ENCODE measurements around the gene SBSN. TPM values are rescaled to one million over a fixed set of nuclear protein-coding genes. Genes with fewer than 3 reads are reported as not detected.
A peak's percentile ranks its signal among the peaks of the same experiment; 100 is the strongest.

SBSN gene
- total and polyA plus RNA-seq, 10 of the 15 experiments (the other 5 are each of a cell fraction or from before 2014, with no cell fraction given): 0.09 TPM; not detected in 9

DNA sequence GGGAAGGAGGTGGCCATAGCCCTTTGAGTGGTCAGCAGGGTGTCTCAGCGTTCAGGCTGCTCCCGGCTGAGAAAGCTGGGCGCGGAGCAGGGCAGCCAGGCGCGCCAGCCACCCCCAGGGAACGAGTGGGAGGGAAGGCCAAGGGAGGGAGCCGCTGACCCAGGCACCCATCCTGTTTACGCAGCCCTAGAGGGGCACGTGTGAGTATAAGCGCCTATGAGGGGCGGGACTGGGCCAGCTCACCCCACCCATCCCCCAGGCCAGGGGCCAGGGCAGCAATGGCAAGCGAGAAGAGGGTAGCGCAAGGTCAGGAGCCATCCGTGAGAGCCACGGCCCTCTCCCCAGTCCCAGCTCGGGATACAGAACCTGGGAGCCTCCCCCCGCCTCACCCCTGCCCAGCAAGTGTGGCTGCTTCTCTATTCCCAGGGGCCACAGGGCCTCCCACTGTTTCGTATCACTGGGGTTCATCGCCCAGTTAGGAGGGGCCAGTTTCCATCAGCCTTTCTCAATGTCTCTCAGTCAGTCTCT is 13.8 kb downstream of the SBSN start:
- intact Hi-C loops (cut with micrococcal nuclease; ENCODE audit: unreplicated experiment): no loop called here
- RAD21 ChIA-PET (ENCODE audit: unreplicated experiment): interaction anchor here (0.6 to 1.3 kb wide), 3 partner anchors 11 to 78 kb away, joined by 3 to 4 read pairs (median 3); no protein-coding TSS in a partner anchor
- Histone ChIP-seq H3K36me3 (ENCODE audit: control insufficient read depth in 2 of 2, insufficient read depth in 2 of 2, low read length in 1 of 2) (no peaks in the 10 kb centered on the region), H4K20me1 (ENCODE audit: control insufficient read depth, insufficient read depth) (no peaks in the 10 kb centered on the region), H3K9ac (ENCODE audit: control insufficient read depth, insufficient read depth, low read length) (no peak overlapping the region), H3K27ac (ENCODE audit: control insufficient read depth, insufficient read depth) (no peak overlapping the region), H3K27me3 (replicated peaks in 1 of 2; ENCODE audit: control insufficient read depth in 2 of 2, insufficient read depth in 2 of 2, low read length in 1 of 2) (no peaks in the 10 kb centered on the region; a peak in 1 of 4 replicates), H3K4me1 (ENCODE audit: control insufficient read depth, insufficient read depth, low read length) (peaks cover 3% of the 10 kb centered on the region; the same call in 1 of the 2 replicates), H3K4me2 (ENCODE audit: control insufficient read depth, insufficient read depth) (no peak overlapping the region), H3K9me3 (replicated peaks; ENCODE audit: control insufficient read depth, insufficient read depth, low read length) (no peaks in the 10 kb centered on the region), H3K79me2 (ENCODE audit: control insufficient read depth, insufficient read depth, low read length) (no peaks in the 10 kb centered on the region), H2AFZ (ENCODE audit: control insufficient read depth, low read depth, low read length) (no peak overlapping the region), H3K4me3 (no peak overlapping the region)
- SMC1A ChIA-PET (ENCODE audit: uncharacterized antibody, unreplicated experiment): no interaction called here
- no TSS peak for BruUV-seq (replicated peaks)
- TF ChIP-seq DPF2 (IDR thresholded peaks at IDR 0.05): 0 out of 2 replicates have a peak, but pooled peaks have one; percentile 22
- TF ChIP-seq SUPT20H (IDR thresholded peaks at IDR 0.05; ENCODE audit: borderline replicate concordance, control insufficient read depth, low read depth, low read length): no peak
- TF ChIP-seq, protein P1, sequence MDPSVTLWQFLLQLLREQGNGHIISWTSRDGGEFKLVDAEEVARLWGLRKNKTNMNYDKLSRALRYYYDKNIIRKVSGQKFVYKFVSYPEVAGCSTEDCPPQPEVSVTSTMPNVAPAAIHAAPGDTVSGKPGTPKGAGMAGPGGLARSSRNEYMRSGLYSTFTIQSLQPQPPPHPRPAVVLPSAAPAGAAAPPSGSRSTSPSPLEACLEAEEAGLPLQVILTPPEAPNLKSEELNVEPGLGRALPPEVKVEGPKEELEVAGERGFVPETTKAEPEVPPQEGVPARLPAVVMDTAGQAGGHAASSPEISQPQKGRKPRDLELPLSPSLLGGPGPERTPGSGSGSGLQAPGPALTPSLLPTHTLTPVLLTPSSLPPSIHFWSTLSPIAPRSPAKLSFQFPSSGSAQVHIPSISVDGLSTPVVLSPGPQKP (IDR thresholded peaks at IDR 0.05; ENCODE audit: low read depth, low read length): no peak
- TF ChIP-seq CHD4 (IDR thresholded peaks at IDR 0.05): no peak
- TF ChIP-seq IKZF1 (conservative IDR thresholded peaks at IDR 0.05): 0 out of 2 replicates have a peak, but pooled peaks have one; percentile 28
- TF ChIP-seq EGR1 (IDR thresholded peaks at IDR 0.05; ENCODE audit: borderline replicate concordance in 1 of 2, low read depth in 2 of 2, low read length in 2 of 2): no peak
- no peak for TF ChIP-seq MTA2 (IDR thresholded peaks at IDR 0.05; ENCODE audit: low read depth)
- no peak for TF ChIP-seq HCFC1 (IDR thresholded peaks at IDR 0.05; ENCODE audit: low read length)
- peak in 1 of 2 experiments; percentile 72; a peak in 2 of 4 replicates for TF ChIP-seq BHLHE40 (IDR thresholded peaks at IDR 0.05; ENCODE audit: borderline replicate concordance in 1 of 2, low read depth in 2 of 2, low read length in 1 of 2)
- no peak for TF ChIP-seq CBX3 (IDR thresholded peaks at IDR 0.05; ENCODE audit: borderline replicate concordance, low read depth)
- no peak for TF ChIP-seq EP300 (IDR thresholded peaks at IDR 0.05; ENCODE audit: borderline replicate concordance in 1 of 2, control insufficient read depth in 1 of 2, low read depth in 2 of 2, low read length in 2 of 2)
- 0 out of 2 replicates have a peak, but pooled peaks have one; percentile 37 for TF ChIP-seq GATAD2B (conservative IDR thresholded peaks at IDR 0.05; ENCODE audit: low read depth)
- TF ChIP-seq CUX1 (IDR thresholded peaks at IDR 0.05; ENCODE audit: insufficient replicate concordance, low read depth, low read length): no peak
- no peak for TF ChIP-seq ETV6 (conservative IDR thresholded peaks at IDR 0.05 in 1 of 2, IDR thresholded peaks at IDR 0.05 in 1 of 2; ENCODE audit: borderline replicate concordance in 1 of 2, low read depth in 1 of 2)
- no peak for TF ChIP-seq TAF1 (IDR thresholded peaks at IDR 0.05; ENCODE audit: borderline replicate concordance, low read depth, low read length)
- CTCF ChIA-PET: interaction anchor here (0.7 to 3.6 kb wide), 6 partner anchors 9 to 1621 kb away, joined by 3 to 19 read pairs (median 3); no protein-coding TSS in a partner anchor
- in situ Hi-C loops (cut with MboI): no loop called here
- no peak for DNase-seq (ENCODE audit: low read depth, low spot score)
- POLR2A ChIA-PET: interaction anchor here (1.0 kb wide), 1 partner anchor 109 kb away, joined by 3 read pairs; no protein-coding TSS in a partner anchor
- FAIRE-seq: no peak
- ATAC-seq: no peak
- 20% methylated on average over 20 of the region's 20 CpGs for WGBS (ENCODE audit: insufficient coverage, insufficient replicate concordance, low lambda C conversion rate, missing lambda C conversion rate)

Data from GM12878 (cell line).